H7 (cell line): Measurements from ENCODE around the gene ETV1. TPM values are rescaled to one million over a fixed set of nuclear protein-coding genes. Genes with fewer than 3 reads are reported as not detected.

Experiments used
- DNase-seq: peaks from one replicate; pipeline ENCODE4 v3.0.0; 2012
- H3K27me3 ChIP-seq: 2 replicates; pipeline ENCODE4 v1.6.0; 2011; ENCODE audit warnings: mild to moderate bottlenecking, low read length; ENCODE audit not compliant: control insufficient read depth, insufficient read depth
- H3K36me3 ChIP-seq: replicated peaks from 2 replicates; pipeline ENCODE4 v1.5.1; 2011; ENCODE audit warnings: low read length; ENCODE audit not compliant: control insufficient read depth, insufficient read depth
- H3K4me3 ChIP-seq: 2 replicates; pipeline ENCODE4 v1.5.1; 2011; ENCODE audit warnings: low read depth, mild to moderate bottlenecking, control low read depth, low read length, moderate library complexity; ENCODE audit not compliant: insufficient read depth
- total RNA-seq: library from RNA; depleted of rRNA; stranded (reverse); fragments of >200 nt; shearing (Covaris generic); gene quantifications from 2 replicates; pipeline ENCODE4 v1.2.3, GENCODE V29; 2014

Gene ETV1
- total RNA-seq, 1 experiment from 2014 or later, result 45.3 TPM

- H3K4me3 ChIP-seq, result no peak overlapping the region
- no peaks in the 10 kb centered on the region for H3K27me3 ChIP-seq
- DNase-seq, result no peak
- no peaks in the 10 kb centered on the region for H3K36me3 ChIP-seq
These were observed 128.7 kb downstream of the ETV1 start for GRCh38 chr7:13860734-13861133.

DNA sequence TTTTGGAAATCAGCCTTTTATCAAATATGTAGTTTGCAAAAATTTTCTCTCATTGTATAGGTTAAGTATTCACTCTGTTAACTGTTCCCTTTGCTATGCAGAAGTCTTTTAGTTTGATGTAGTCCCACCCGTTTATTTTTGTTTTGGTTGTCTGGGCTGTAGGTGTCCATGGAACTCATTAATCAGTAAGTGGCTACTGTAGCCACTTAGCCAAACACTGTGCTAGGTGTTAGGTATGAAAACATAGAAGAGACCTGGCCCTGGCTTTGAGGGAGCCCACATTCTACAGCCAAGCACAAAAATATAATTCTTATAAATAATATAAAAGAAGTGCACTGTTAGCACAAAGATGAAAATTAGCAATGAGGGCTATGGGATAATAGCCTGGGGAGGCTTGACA, 133.5 kb downstream of the ETV1 start:
- DNase-seq, result no peak
- Histone ChIP-seq H3K36me3 (no peaks in the 10 kb centered on the region), H3K27me3 (no peaks in the 10 kb centered on the region), H3K4me3 (no peak overlapping the region)

DNA sequence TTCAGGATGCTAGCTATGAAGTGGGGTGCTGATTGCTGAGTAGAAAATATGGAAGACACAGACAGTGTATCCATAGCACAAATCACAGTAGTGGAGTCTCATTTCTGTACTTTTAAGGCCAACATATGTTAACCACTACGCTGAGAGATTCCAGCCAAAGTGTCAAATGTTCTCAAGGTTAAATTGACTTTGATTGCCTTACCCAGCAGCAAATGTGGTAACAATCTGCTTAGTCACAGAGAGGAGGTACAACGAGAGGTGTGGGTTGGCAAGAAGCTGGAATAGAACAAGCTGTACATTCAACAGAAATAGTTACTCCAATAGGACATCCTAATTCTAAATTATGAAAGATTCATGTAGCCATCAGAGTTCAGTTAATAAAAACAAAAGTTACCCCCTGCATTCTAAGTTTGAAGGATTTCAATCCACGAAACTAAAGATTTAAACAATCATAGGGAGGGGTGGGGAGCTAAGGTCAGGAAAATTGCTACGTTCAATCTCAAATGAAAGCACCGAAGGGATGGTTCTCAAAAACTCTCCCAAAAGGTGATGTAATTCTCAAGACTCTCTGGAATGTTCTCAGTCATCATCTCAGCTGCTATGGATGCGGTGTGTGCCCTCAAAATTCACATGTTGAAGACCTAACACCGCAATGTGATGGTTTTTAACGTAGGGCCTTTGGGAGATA, 137.0 kb downstream of the ETV1 start:
- no peaks in the 10 kb centered on the region for H3K27me3 ChIP-seq
- H3K4me3 ChIP-seq, result no peak overlapping the region
- no peak for DNase-seq
- no peaks in the 10 kb centered on the region for H3K36me3 ChIP-seq

DNA sequence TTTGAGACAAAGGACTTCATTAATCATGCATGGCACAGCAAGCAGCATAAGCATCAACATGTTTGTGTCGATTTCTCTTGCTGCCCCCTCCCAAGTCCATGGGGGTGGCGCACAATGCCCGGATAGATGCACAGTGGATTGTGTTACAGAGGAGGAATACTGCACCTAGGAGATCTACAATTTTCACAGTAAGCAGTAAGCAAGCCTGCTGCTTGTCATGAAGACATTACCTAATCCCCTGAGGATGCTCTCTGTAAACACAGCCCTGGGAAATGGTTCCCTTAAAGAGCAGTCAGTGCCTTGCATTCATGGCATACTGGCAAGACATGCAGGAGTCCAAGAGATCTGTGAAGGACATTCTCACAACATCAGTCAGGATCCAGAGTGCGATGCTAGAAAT, 137.7 kb downstream of the ETV1 start:
- no peak overlapping the region for H3K4me3 ChIP-seq
- no peaks in the 10 kb centered on the region for H3K36me3 ChIP-seq
- peak; percentile 38 for DNase-seq
- no peaks in the 10 kb centered on the region for H3K27me3 ChIP-seq

- no peak overlapping the region for H3K4me3 ChIP-seq
- DNase-seq, result no peak
- no peaks in the 10 kb centered on the region for H3K36me3 ChIP-seq
- H3K27me3 ChIP-seq, result no peaks in the 10 kb centered on the region
These were observed 139.2 kb downstream of the ETV1 start for GRCh38 chr7:13850185-13850752.

GRCh38 chr7:13849163-13849892, 140.1 kb downstream of the ETV1 start:
- no peak for DNase-seq
- Histone ChIP-seq H3K27me3 (no peaks in the 10 kb centered on the region), H3K4me3 (no peak overlapping the region)

GRCh38 chr7:13848681-13849131, 140.8 kb downstream of the ETV1 start:
- Histone ChIP-seq H3K27me3 (no peaks in the 10 kb centered on the region), H3K36me3 (no peaks in the 10 kb centered on the region), H3K4me3 (no peak overlapping the region)
- DNase-seq, result no peak

More at GRCh38 chr7:13849163-13849892, 140.1 kb downstream of the ETV1 start:
- H3K36me3 ChIP-seq, result no peaks in the 10 kb centered on the region

GRCh38 chr7:13846386-13846785, 143.1 kb downstream of the ETV1 start:
- Histone ChIP-seq H3K27me3 (no peaks in the 10 kb centered on the region), H3K36me3 (no peaks in the 10 kb centered on the region), H3K4me3 (no peak overlapping the region)
- no peak for DNase-seq

DNA sequence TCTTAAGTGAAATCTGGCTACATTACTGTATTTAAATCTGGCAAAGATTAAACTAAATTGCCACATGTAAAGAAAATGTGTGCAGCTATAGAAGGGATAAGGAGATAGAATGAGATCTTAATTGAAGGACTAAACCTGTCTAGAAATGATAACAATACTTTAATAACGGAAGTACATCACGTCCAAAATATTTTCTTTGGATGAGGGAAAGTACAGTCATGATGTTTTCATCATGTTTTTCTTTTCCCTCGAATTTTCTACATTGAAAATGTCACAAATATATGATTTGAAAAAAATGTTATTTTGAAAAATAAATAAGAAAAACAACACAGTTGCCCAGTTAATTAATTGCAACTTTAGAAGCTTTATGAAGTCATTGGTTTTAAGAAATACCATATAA, 143.9 kb downstream of the ETV1 start:
- DNase-seq, result no peak
- H3K27me3 ChIP-seq, result no peaks in the 10 kb centered on the region

GRCh38 chr7:13844954-13845353, 144.5 kb downstream of the ETV1 start:
- no peak for DNase-seq
- Histone ChIP-seq H3K27me3 (no peaks in the 10 kb centered on the region), H3K4me3 (no peak overlapping the region), H3K36me3 (no peaks in the 10 kb centered on the region)

More for the DNA sequence above, 143.9 kb downstream of the ETV1 start:
- no peak overlapping the region for H3K4me3 ChIP-seq
- no peaks in the 10 kb centered on the region for H3K36me3 ChIP-seq

- Histone ChIP-seq H3K4me3 (no peak overlapping the region), H3K27me3 (no peaks in the 10 kb centered on the region), H3K36me3 (no peaks in the 10 kb centered on the region)
- no peak for DNase-seq
These were observed 148.2 kb downstream of the ETV1 start for GRCh38 chr7:13841284-13841683.
